HepG2 (cell line): Measurements from ENCODE around the gene ARHGEF7. TPM values are rescaled to one million over a fixed set of nuclear protein-coding genes. Genes with fewer than 3 reads are reported as not detected.

ENCODE experiments used
- ATAC-seq: fragments of 200-7000 bp; cut with Tn5 transposase; 3 replicates; pipeline ENCODE4 v1.9.1; 2020; ENCODE audit warnings: mild to moderate bottlenecking, moderate library complexity
- BruUV-seq: library from RNA; stranded (reverse); fragments of 400-500 nt; replicated peaks from 2 replicates; lab custom pipeline; 2021; lab: Mats Ljungman, UMichigan
- CTCF ChIA-PET: fragments of 300-600 bp; formaldehyde crosslinking; extraction: SDS; loops from one replicate; lab custom pipeline; 2021; ENCODE audit warnings: low total read pairs, inconsistent platforms, low intra/inter-chr PET ratio; lab: Yijun Ruan, JAX
- POLR2A ChIA-PET: fragments of 350-600 bp; sonication (Branson Sonifier 250); formaldehyde crosslinking; loops from one replicate; lab custom pipeline; 2020; ENCODE audit warnings: antibody characterized with exemption, inconsistent platforms; lab: Yijun Ruan, JAX
- DNase-seq: peaks from one replicate; pipeline ENCODE4 v3.0.0-alpha.2; 2015; ENCODE audit warnings: low spot score
- FAIRE-seq: peaks from 3 replicates; lab custom pipeline; 2011; peaks lifted over from hg19 to GRCh38; lab: Jason Lieb, UNC
- H2AFZ ChIP-seq: one replicate; pipeline ENCODE4 v1.6.1; 2011; ENCODE audit warnings: low read length, inconsistent platforms
- H3K27ac ChIP-seq: fragments of 300-600 bp; 3 replicates; pipeline ENCODE4 v1.8.0; 2011; ENCODE audit warnings: mixed run types, mild to moderate bottlenecking, mixed read lengths, low read length, inconsistent platforms; ENCODE audit not compliant: insufficient read depth; ENCODE audit errors: extremely low read length
- H3K27me3 ChIP-seq, 2 experiments: fragments of 200-600 bp in 1 of 2; 2 replicates in 1 of 2; 3 replicates in 1 of 2; pipeline versions ENCODE4 v1.6.0 to v1.8.0; 2011; ENCODE audit warnings: low read length in 2 of 2, mild to moderate bottlenecking in 2 of 2, moderate library complexity in 2 of 2, inconsistent platforms in 1 of 2; ENCODE audit not compliant: insufficient read depth in 2 of 2, control insufficient read depth in 1 of 2
- H3K36me3 ChIP-seq, 2 experiments: fragments of 200-600 bp in 1 of 2; replicated peaks in 1 of 2; 2 replicates in 1 of 2; 3 replicates in 1 of 2; pipeline versions ENCODE4 v1.5.1 to v1.8.0; 2011; ENCODE audit warnings: low read length in 2 of 2, inconsistent platforms in 1 of 2; ENCODE audit not compliant: insufficient read depth in 2 of 2, control insufficient read depth in 1 of 2
- H3K4me1 ChIP-seq: 2 replicates; pipeline ENCODE4 v1.5.1; 2012; ENCODE audit warnings: low read length, inconsistent platforms; ENCODE audit not compliant: insufficient read depth
- H3K4me2 ChIP-seq: 2 replicates; pipeline ENCODE4 v1.6.0; 2011; ENCODE audit warnings: low read depth, low read length, inconsistent platforms
- H3K4me3 ChIP-seq, 3 experiments: fragments of 200-600 bp in 1 of 3; sonication (generic), shearing (Covaris generic) in 1 of 3; replicated peaks in 1 of 3; 2 replicates each; pipeline ENCODE4 v1.5.1; 2011 to 2016; ENCODE audit warnings: low read length in 3 of 3, inconsistent platforms in 2 of 3, low read depth in 2 of 3, mild to moderate bottlenecking in 2 of 3, control low read depth in 1 of 3, mixed read lengths in 1 of 3; ENCODE audit not compliant: insufficient read depth in 1 of 3
- H3K79me2 ChIP-seq: one replicate; pipeline ENCODE4 v1.6.1; 2011; ENCODE audit warnings: low read length, inconsistent platforms; ENCODE audit not compliant: insufficient read depth
- H3K9ac ChIP-seq: 2 replicates; pipeline ENCODE4 v1.6.0; 2011; ENCODE audit warnings: mild to moderate bottlenecking, low read depth, low read length, inconsistent platforms; ENCODE audit not compliant: insufficient read depth
- H3K9me3 ChIP-seq: 2 replicates; pipeline ENCODE4 v1.5.1; 2012; ENCODE audit warnings: mild to moderate bottlenecking, low read length
- H4K20me1 ChIP-seq: 2 replicates; pipeline ENCODE4 v1.6.0; 2011; ENCODE audit warnings: inconsistent platforms, mild to moderate bottlenecking, low read length, moderate library complexity; ENCODE audit not compliant: insufficient read depth
- NR1H2 ChIP-seq: sonication (generic); formaldehyde crosslinking; IDR thresholded peaks from 2 replicates; pipeline ENCODE4 v1.8.1; 2022; ENCODE audit warnings: low read depth, missing genetic modification reagents, borderline replicate concordance
- NR3C1 ChIP-seq: sonication (generic); formaldehyde crosslinking; IDR thresholded peaks from 2 replicates; pipeline ENCODE4 v1.4.0; 2020; ENCODE audit warnings: missing genetic modification reagents
- RARG ChIP-seq: sonication (generic); formaldehyde crosslinking; IDR thresholded peaks from 2 replicates; pipeline ENCODE4 v1.4.0; 2020; ENCODE audit warnings: low read depth, mild to moderate bottlenecking, missing genetic modification reagents
- REST ChIP-seq, 2 experiments: IDR thresholded peaks; 2 replicates each; pipeline ENCODE4 v1.6.1; 2011 to 2012; ENCODE audit warnings: low read length in 2 of 2, borderline replicate concordance in 1 of 2, low read depth in 1 of 2, mild to moderate bottlenecking in 1 of 2, moderate library complexity in 1 of 2
- SAP130 ChIP-seq: IDR thresholded peaks from 2 replicates; pipeline ENCODE4 v1.6.1; 2016; ENCODE audit warnings: low read depth
- SIX1 ChIP-seq: sonication (generic); formaldehyde crosslinking; IDR thresholded peaks from 2 replicates; pipeline ENCODE4 v1.4.0; 2020; ENCODE audit warnings: missing genetic modification reagents, borderline replicate concordance
- SMAD3 ChIP-seq: sonication (generic); formaldehyde crosslinking; IDR thresholded peaks from 2 replicates; pipeline ENCODE4 v1.4.0; 2020; ENCODE audit warnings: missing genetic modification reagents
- ZNF350 ChIP-seq: sonication (generic); formaldehyde crosslinking; IDR thresholded peaks from 2 replicates; pipeline ENCODE4 v1.4.0; 2020; ENCODE audit warnings: mild to moderate bottlenecking, low read depth, missing genetic modification reagents, borderline replicate concordance
- WGBS: methylation state at CpG from one replicate; pipeline ENCODE4 v1.1.6; 2017; ENCODE audit warnings: low lambda C conversion rate; 5-methylcytosine and 5-hydroxymethylcytosine counted together
- in situ Hi-C: cut with HindIII; loops from 2 replicates; pipeline ENCODE4 v1.10.0; 2017; ENCODE audit warnings: low pct_unique_long_range_greater_than_20kb; ENCODE audit not compliant: extremely low pct_ligation_motif_present
- intact Hi-C: fragments of 100-400 bp; cut with micrococcal nuclease; formaldehyde crosslinking; loops from one replicate; pipeline ENCODE4 v1.10.0; 2022; ENCODE audit not compliant: unreplicated experiment
- polyA plus RNA-seq, 8 experiments: library from polyadenylated mRNA; depleted of rRNA in 3 of 8; stranded (reverse) in 7 of 8; unstranded in 1 of 8; fragments of >200 nt; fragmentation: Illumina TruSeq in 4 of 8; extraction: Trizol in 4 of 8; gene quantifications; 2 replicates each; pipeline versions ENCODE4 v1.2.1 to v1.2.3, GENCODE V29; 2011 to 2016; ENCODE audit warnings: low read depth in 4 of 8, missing spikeins in 1 of 8, mixed read lengths in 1 of 8; ENCODE audit not compliant: insufficient read depth in 1 of 8
- total RNA-seq, 5 experiments: library from RNA; depleted of rRNA; stranded (reverse); fragments of >200 nt; fragmentation: Illumina TruSeq; extraction: Trizol; gene quantifications; 2 replicates each; pipeline ENCODE4 v1.2.3, GENCODE V29; 2016; ENCODE audit warnings: low read depth in 1 of 5
- TF ChIP-seq, protein P1 (sequence below): sonication (generic); formaldehyde crosslinking; IDR thresholded peaks from 2 replicates; pipeline ENCODE4 v1.8.0; 2022; ENCODE audit warnings: missing genetic modification reagents, mild to moderate bottlenecking, moderate library complexity, borderline replicate concordance
- TF ChIP-seq, protein P2 (sequence below), 2 experiments: sonication (generic) in 1 of 2; formaldehyde crosslinking in 1 of 2; IDR thresholded peaks; 2 replicates each; pipeline versions ENCODE4 v1.6.1 to v1.9.0; 2014 to 2022; ENCODE audit warnings: antibody characterized with exemption in 1 of 2, borderline replicate concordance in 1 of 2, inconsistent platforms in 1 of 2, low read depth in 1 of 2, missing genetic modification reagents in 1 of 2

The ARHGEF7 gene
- total and polyA plus RNA-seq, 2 of the 13 experiments (the other 11 are each of a cell fraction or from before 2014, with no cell fraction given) = 15.7 to 22.3 TPM

DNA sequence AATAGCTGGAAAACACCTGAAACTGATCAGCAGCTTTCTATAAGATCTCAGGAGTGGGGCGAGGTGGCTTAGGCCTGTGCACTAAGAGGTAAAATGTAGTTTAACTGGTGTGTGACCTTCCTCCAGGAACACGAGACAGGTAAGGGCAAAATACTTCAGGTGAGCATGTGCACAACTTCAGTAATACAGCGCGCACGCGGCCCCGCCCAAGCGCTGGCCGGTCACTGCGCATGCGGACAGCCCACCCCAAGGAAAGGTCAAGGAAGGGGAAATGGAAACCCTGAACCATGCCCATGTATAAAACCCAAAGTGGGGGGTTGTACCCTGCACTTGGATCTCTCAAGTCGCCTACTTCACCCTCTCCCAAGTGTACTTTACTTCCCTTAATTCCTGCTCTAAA, 49.4 kb upstream of the ARHGEF7 start:
- Histone ChIP-seq H3K36me3 (no peaks in the 10 kb centered on the region), H3K79me2 (no peaks in the 10 kb centered on the region), H3K27ac (no peak overlapping the region), H4K20me1 (no peaks in the 10 kb centered on the region), H3K9me3 (peaks cover 4% of the 10 kb centered on the region; the same call in 1 of the 2 replicates), H3K4me3 (no peak overlapping the region), H3K27me3 (peaks cover 3 to 27% of the 10 kb centered on the region in 2 experiments; a peak in 4 of 5 replicates), H2AFZ (no peak overlapping the region), H3K9ac (no peak overlapping the region), H3K4me1 (0 out of 2 replicates have a peak, but pooled peaks cover 5% of the 10 kb centered on the region), H3K4me2 (no peak overlapping the region)
- in situ Hi-C loops (loop anchor here (10.0 kb wide), 1 partner anchor 159 kb away; no protein-coding TSS in a partner anchor), intact Hi-C loops (no loop called here)
- ATAC-seq (no peak), DNase-seq (no peak), FAIRE-seq (no peak)
- BruUV-seq = no TSS peak
- POLR2A ChIA-PET = no interaction called here
- 74% methylated on average over 12 of the region's 12 CpGs for WGBS
- CTCF ChIA-PET = no interaction called here
- TF ChIP-seq SAP130 (CRISPR knock-in tag) (no peak), ZNF350 (no peak), NR1H2 (CRISPR knock-in tag) (no peak), SMAD3 (no peak), RARG (CRISPR knock-in tag) (no peak), NR3C1 (no peak), REST (IDR thresholded peaks at IDR 0.05; ENCODE audit: borderline replicate concordance in 1 of 2, low read depth in 1 of 2, low read length in 2 of 2) (no peak), SIX1 (CRISPR knock-in tag) (no peak)
- TF ChIP-seq, protein P1, sequence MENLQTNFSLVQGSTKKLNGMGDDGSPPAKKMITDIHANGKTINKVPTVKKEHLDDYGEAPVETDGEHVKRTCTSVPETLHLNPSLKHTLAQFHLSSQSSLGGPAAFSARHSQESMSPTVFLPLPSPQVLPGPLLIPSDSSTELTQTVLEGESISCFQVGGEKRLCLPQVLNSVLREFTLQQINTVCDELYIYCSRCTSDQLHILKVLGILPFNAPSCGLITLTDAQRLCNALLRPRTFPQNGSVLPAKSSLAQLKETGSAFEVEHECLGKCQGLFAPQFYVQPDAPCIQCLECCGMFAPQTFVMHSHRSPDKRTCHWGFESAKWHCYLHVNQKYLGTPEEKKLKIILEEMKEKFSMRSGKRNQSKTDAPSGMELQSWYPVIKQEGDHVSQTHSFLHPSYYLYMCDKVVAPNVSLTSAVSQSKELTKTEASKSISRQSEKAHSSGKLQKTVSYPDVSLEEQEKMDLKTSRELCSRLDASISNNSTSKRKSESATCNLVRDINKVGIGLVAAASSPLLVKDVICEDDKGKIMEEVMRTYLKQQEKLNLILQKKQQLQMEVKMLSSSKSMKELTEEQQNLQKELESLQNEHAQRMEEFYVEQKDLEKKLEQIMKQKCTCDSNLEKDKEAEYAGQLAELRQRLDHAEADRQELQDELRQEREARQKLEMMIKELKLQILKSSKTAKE (CRISPR knock-in tag) = no peak
- TF ChIP-seq, protein P2, sequence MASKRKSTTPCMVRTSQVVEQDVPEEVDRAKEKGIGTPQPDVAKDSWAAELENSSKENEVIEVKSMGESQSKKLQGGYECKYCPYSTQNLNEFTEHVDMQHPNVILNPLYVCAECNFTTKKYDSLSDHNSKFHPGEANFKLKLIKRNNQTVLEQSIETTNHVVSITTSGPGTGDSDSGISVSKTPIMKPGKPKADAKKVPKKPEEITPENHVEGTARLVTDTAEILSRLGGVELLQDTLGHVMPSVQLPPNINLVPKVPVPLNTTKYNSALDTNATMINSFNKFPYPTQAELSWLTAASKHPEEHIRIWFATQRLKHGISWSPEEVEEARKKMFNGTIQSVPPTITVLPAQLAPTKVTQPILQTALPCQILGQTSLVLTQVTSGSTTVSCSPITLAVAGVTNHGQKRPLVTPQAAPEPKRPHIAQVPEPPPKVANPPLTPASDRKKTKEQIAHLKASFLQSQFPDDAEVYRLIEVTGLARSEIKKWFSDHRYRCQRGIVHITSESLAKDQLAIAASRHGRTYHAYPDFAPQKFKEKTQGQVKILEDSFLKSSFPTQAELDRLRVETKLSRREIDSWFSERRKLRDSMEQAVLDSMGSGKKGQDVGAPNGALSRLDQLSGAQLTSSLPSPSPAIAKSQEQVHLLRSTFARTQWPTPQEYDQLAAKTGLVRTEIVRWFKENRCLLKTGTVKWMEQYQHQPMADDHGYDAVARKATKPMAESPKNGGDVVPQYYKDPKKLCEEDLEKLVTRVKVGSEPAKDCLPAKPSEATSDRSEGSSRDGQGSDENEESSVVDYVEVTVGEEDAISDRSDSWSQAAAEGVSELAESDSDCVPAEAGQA (IDR thresholded peaks at IDR 0.05; ENCODE audit: low read depth) = no peak
- TF ChIP-seq, protein P2 (CRISPR knock-in tag; IDR thresholded peaks at IDR 0.05; ENCODE audit: borderline replicate concordance) = no peak
